Activated CD8-positive, alpha-beta memory T cell treated with anti-CD3 and anti-CD28 coated beads, Interleukin-2, amount 50 U/mL, for 4 hours (primary cell): ENCODE measurements around the gene CST9.
"Not testable (repeated sequence)": the region's sequence is repeated elsewhere in the genome, so short reads cannot be mapped to it uniquely, and the experiment has no call there.

Experiments
- DNase-seq: peaks from one replicate; pipeline ENCODE4 v3.0.0-alpha.2; 2020

The CST9 gene

GRCh38 chr20:23636908-23637281 is 31.2 kb upstream of the CST9 start:
- no peak for DNase-seq

- DNase-seq: no peak
Measured at GRCh38 chr20:23636182-23636907, 30.6 kb upstream of the CST9 start.

DNA sequence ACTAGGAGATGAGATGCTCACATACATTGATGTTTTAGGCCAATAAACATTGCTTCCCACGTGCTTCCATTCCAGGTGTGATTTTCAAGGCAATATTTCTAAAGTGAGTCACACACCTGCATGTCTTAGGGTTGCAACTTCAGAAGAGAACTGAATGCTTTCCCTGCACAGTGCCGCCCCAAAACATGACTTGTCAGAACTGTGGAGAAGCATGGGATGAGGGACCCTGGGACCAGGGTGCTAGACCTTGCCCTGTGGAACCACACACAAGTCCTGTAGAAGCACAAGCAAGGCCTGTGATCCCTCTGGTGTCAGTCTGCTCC is 30.0 kb upstream of the CST9 start:
- DNase-seq: not testable (repeated sequence)

GRCh38 chr20:23634985-23635767 is 29.5 kb upstream of the CST9 start:
- no peak for DNase-seq

DNA sequence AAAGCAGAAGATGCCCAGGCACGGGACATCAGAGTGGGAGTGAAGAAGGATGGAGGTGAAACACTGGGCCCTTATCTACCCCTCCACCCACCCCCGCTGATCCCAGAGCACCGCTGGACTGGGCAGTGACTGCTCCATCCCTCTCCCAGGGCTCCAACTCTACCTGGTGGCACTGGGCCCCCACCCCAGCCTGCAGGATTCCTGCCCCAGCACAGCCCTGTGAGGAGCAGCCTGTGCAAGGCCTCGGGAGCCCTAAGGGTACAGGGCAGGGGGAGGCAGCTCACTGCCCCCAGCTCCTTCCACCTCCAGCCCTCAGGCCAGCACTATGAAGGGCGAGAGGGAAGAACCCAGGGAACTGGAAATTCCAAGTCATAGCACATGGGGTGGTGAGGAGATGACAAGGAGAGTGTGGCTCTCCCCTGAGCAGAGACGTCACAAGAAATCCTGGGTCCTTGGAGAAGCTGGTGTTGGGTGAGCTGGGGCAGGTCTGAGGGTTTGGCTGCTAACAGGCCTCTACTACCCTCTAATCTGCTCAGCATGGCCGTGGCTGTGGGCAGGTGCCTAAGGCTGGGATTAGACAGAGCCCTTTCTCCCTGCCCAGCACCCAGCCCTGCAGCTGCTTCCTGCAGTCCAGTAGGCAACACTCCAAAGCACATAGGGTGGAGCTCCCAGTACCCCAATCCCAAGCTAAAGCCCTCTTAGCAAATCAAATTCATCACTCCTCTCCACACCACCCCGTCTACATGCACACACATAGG is 28.5 kb upstream of the CST9 start:
- no peak for DNase-seq

GRCh38 chr20:23632711-23633573 is 27.2 kb upstream of the CST9 start:
- no peak for DNase-seq

DNA sequence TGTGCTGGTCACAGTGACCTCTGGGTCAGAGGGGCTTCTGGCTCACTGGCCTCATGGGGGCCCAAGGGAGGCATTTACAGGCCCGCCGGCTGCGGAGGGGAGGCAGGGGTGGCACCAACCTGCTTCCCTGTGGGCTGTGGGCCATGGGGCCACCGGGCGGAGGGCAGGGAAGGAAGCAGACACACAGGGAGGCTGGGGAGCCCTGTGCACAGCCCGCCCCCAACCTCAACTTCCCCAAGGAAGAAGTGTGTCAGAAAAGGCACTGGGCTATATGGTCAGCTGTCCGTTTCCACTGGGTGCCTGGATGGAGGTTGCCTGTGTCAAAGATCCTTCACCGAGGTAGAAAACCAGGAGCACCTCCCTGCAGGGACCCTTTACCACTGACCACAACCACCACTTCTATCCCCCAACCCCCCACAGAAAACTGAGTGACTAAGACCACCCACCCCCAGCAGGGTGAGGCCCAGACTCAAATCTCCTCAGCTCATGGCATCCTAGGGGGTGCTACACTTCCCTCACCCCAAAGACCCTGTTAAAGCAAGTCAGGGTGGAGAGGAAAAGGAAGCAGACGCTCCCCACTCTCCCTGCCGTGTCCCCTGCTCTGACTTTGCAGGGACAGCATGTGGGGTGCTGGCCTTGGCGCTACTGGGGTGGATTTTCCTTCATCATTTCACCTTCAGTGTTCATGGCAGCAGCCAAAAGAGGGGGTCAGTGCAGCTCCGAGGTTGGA is 26.4 kb upstream of the CST9 start:
- no peak for DNase-seq

DNA sequence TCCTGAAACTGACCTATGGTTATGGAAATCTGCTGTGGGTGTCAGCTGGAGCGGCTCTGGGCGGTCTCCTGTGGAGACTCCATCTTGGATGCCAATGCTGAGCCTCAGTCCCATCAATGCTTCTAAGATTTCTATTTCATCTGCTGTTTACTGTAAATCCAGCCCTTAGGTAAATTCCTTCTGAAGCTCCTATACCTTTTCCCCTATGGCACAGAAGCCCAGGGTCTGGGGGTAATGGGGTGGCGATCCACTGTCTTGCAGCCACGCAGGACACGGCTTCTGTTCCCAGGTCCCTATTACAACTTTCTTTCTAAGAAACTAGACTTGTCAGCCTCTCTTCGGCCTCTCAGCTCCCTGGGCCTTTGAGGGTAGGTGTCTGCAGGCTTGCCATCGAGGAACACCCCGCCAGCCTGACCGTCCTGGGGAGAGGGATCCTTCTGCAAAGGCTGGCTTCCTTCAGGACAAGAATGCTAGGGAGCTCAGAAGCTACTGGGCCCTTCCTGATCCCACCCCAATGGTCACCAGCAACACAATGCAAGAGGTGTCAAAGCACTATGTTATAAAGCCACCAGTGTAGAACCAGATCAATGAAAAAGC is 25.6 kb upstream of the CST9 start:
- no peak for DNase-seq

- no peak for DNase-seq
Measured at GRCh38 chr20:23630392-23630849, 24.7 kb upstream of the CST9 start.

DNA sequence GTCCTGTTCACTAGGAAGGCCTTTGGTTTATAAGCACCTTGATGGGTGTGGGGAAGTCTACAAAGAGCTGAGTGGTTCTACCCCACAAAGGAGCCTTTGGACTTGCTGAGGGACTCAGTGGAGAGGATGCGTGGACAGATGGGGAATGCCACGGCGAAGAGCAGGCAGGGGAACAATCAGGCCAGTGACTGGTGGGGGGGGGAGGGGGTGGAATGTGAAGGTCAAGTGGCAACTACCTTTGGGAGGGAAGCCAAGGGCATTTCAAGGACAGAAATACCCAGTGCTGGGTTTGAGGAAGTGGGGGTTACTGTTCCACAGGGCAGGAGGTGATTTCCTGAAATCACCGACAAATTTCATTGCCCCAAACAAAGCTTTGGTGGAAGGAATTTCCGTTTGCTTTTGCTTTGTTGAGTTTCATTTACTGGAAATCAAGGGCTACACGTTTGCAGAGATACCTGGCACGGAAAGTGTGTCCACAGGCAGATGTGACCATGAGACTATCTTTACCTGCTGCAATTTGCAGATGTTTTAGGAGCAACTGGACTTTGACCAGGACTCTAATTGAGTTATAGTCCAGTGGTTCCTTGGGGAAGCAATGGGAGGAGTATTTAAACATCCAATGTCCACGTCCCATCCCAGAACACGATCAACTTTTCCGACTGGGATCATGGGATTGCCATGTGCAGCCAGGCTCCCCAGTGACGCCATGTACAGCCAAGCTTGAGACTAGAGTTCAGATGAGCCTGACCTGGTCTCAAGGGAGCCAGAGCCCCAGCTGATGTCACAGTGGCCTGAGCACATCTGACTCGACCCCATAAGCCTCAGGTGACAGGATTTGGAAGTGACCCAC is 24.1 kb upstream of the CST9 start:
- DNase-seq: no peak

GRCh38 chr20:23629017-23629541 is 23.4 kb upstream of the CST9 start:
- no peak for DNase-seq

GRCh38 chr20:23628402-23629016 is 22.8 kb upstream of the CST9 start:
- no peak for DNase-seq

DNA sequence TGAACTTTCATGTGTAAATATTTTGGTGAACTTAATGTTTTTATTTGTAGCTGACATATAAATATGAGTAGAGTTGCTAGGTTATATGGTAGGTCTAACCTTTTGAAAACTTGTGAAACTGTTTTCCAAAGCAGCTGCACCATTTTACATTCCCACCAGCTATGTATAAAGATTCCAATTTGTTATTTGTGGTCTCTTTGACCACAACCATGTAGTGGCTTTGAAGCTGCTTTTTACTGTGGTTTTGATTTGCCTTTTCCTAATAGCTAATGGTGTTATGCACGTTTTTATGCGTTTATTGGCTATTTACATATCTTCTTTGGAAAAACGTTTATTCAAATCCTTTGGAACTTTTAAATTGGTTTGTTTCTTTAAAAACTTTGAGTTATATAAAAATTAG is 21.8 kb upstream of the CST9 start:
- no peak for DNase-seq

DNA sequence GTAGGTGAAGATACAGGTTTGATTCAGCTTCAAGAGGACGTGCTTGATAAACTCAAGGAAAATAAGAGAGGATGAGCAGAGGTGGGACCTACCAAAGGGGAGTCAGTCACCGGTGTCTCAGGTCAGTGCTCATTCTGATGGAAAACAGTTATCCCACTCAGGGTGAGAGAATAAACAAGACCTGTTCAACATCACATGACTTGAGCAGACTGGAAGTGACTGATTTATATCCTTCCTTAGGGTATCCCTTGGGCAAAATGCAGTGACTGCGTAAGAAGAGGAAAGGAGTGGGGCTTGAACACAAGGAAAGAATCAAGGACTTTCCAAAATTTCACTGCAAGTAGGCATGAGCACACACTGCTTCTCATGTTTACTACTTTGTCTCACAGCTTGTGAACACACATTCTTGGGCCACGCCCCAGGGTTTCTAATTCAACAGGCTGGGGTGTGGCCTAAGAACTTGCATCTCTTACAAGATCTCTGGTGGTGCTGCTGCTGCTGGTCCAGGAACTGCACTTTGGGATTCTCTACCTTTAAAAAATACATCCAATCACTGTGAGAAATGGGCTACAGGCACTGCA is 20.4 kb upstream of the CST9 start:
- DNase-seq: no peak

DNA sequence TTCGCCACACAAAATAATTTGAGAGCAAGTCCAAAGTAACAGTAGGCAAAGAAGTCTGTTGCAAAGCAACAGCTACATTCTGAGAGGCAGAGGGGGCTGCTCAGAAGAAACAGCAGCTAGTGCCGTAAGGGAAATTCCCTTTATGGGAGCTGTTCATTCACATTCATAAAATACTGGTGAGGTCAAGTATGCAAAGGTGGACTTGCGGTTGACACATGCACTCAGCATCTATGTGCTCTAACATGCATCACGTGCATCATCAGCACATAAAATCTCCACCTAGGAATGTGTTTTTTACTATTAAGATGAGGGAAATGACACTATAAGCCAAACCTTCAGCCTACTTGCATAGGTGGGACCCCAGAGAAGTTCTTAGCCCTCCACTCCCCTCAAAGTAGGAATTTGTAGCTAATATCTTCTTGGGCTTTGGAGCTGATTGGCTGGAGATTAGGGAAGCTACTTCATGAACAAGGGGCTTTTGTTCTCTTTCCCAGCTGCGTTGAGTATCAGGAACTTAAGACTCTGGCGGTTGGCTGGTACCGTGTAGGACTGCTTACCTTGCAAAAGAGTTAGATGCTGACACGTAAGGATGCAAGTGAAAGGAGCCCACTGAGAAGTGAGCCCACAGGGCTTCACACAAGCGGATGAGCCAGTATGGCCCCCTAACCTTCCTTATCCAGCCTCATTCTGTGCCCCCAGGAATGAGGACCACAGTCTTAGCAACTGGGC is 19.7 kb upstream of the CST9 start:
- DNase-seq: no peak

DNA sequence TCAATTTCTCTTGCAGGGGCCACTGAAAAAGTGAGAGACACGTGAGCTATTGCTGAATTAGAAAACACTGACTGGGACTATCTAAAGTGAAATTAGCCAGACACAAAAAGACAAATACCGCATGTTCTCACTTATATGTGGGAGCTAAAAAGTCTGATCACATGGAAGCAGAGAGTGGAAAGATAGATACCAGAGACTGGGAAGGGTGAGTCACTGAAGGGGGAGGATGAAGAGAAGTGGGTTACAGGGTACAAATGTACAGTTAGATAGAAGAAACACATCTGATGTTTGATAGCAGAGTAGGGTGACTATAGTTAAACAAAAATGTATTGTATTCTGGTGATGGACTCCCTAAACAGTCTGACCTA is 18.6 kb upstream of the CST9 start:
- DNase-seq: no peak

- DNase-seq: no peak
Measured at GRCh38 chr20:23623666-23624323, 18.1 kb upstream of the CST9 start.

GRCh38 chr20:23622839-23623343 is 17.2 kb upstream of the CST9 start:
- no peak for DNase-seq
